Head of caudate nucleus (tissue), 42 donors: Measurements from ENCODE around the gene STMN1.

ENCODE experiments used
- DNase-seq, 42 donors: peaks; one replicate each; pipeline versions ENCODE4 v3.0.0 to v3.0.0-alpha.2; 2020 to 2021; ENCODE audit warnings: mixed read lengths in 7 of 42
- intact Hi-C: fragments of 100-400 bp; cut with DNase I; formaldehyde crosslinking; loops from one replicate; pipeline ENCODE4 v1.15.0; 2022

STMN1 gene

GRCh38 chr1:25874635-25875153 is 31.5 kb downstream of the STMN1 start:
- no peak for DNase-seq
- intact Hi-C loops: no loop called here

- DNase-seq: no peak
- intact Hi-C loops: no loop called here
Measured at GRCh38 chr1:25874209-25874608, 32.0 kb downstream of the STMN1 start.

- intact Hi-C loops: no loop called here
- peak in 1 of 42 donors; percentile 25 for DNase-seq
Measured at GRCh38 chr1:25873120-25873519, 33.1 kb downstream of the STMN1 start.

- DNase-seq: no peak
Measured at GRCh38 chr1:25872713-25873112, 33.5 kb downstream of the STMN1 start.

GRCh38 chr1:25871704-25872494 is 34.3 kb downstream of the STMN1 start:
- DNase-seq: peak in 1 of 42 donors; percentile 17

More at GRCh38 chr1:25872713-25873112, 33.5 kb downstream of the STMN1 start:
- intact Hi-C loops: no loop called here

GRCh38 chr1:25871086-25871703 is 35.0 kb downstream of the STMN1 start:
- intact Hi-C loops: no loop called here
- peak in 1 of 42 donors; percentile 17 for DNase-seq

More at GRCh38 chr1:25871704-25872494, 34.3 kb downstream of the STMN1 start:
- intact Hi-C loops: no loop called here

GRCh38 chr1:25870614-25871013 is 35.6 kb downstream of the STMN1 start:
- no peak for DNase-seq
- intact Hi-C loops: no loop called here

- intact Hi-C loops: no loop called here
- DNase-seq: peak in 2 of 42 donors; percentile 8 to 14
Measured at GRCh38 chr1:25869909-25870606, 36.2 kb downstream of the STMN1 start.

GRCh38 chr1:25867210-25867991 is 38.8 kb downstream of the STMN1 start:
- intact Hi-C loops: no loop called here
- peak in 1 of 42 donors; percentile 3 for DNase-seq

- no peak for DNase-seq
- intact Hi-C loops: no loop called here
Measured at GRCh38 chr1:25866288-25866687, 39.9 kb downstream of the STMN1 start.

- peak in 1 of 42 donors; percentile 7 for DNase-seq
- intact Hi-C loops: no loop called here
Measured at GRCh38 chr1:25864434-25864833, 41.8 kb downstream of the STMN1 start.

- intact Hi-C loops: no loop called here
- peak in 1 of 42 donors; percentile 29 for DNase-seq
Measured at GRCh38 chr1:25863486-25864262, 42.5 kb downstream of the STMN1 start.

- intact Hi-C loops: no loop called here
- DNase-seq: no peak
Measured at GRCh38 chr1:25862785-25863485, 43.3 kb downstream of the STMN1 start.

- intact Hi-C loops: no loop called here
- DNase-seq: peak in 6 of 42 donors; percentile 13 to 54 (median 33)
Measured at GRCh38 chr1:25861316-25862286, 44.6 kb downstream of the STMN1 start.

GRCh38 chr1:25858906-25859789 is 47.1 kb downstream of the STMN1 start, which contains the start of gene AUNIP:
AUNIP (minus strand) TSS chr1:25859457; CDS start chr1:25859357, 100 bp downstream.
- DNase-seq: peak; percentile 44 to 92 (median 83)
- intact Hi-C loops: no loop called here
